ENCODE results near the gene MAP1LC3C.
"Not testable (repeated sequence)": the region's sequence is repeated elsewhere in the genome, so short reads cannot be mapped to it uniquely, and the experiment has no call there.

Gene MAP1LC3C

DNA sequence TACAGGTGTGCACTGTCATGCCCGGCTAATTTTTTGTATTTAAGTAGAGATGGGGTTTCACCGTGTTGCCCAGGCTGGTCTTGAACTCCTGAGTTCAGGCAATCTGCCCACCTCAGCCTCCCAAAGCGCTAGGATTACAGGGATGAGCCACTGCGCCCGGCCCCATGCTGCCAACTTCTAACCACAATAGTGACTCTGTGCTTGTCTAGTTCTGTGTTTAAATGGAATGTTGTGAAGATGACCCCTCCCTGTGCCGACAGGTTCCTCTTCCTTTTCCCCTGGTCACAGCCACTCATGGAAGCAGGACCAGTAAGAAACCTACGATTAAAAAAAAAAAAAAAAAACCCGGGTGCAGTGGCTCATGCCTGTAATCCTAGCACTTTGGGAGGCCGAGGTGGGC is 4.7 kb downstream of the MAP1LC3C start:
- no peak for DNase-seq (ENCODE audit: low read depth in 1 of 2, low spot score in 1 of 2)

DNA sequence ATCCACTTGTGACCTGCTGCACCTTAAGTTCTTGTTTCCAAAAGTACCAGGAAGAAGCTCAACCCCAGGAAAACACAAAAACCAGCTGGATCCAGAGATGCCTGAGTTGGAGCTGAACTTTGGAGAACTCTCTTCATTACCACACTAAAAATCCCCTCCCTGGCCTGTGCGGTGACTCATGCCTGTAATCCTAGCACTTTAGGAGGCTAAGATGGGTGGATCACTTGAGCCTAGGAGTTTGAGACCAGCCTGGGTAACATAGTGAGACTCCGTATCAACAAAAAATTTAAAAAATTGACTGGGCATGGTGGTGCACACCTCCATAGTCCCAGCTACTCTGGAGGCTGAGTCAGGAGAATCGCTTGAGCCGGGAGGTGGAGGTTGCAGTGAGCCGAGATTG is 6.2 kb downstream of the MAP1LC3C start:
- no peak for DNase-seq (ENCODE audit: low read depth in 1 of 2, low spot score in 1 of 2)

DNA sequence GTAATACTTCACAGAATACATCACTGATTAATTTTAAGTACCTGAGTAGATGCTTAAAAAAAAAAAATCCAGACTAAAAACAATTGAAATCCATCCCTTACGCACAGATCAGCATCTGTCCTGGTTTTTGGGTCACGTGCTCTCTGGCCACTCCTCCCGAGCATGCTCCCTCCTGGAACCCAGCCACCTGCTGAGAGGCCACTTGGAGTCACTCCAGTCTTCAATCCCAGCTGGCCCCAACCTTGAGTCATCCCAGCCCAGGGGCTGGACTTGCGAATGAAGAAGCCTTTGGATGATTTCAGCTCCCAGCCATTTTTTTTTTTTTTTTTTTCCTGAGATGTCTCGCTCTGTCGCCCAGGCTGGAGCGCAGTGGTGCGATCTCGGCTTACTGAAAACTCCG is 8.9 kb downstream of the MAP1LC3C start:
- DNase-seq (ENCODE audit: low read depth in 1 of 2, low spot score in 1 of 2): no peak

DNA sequence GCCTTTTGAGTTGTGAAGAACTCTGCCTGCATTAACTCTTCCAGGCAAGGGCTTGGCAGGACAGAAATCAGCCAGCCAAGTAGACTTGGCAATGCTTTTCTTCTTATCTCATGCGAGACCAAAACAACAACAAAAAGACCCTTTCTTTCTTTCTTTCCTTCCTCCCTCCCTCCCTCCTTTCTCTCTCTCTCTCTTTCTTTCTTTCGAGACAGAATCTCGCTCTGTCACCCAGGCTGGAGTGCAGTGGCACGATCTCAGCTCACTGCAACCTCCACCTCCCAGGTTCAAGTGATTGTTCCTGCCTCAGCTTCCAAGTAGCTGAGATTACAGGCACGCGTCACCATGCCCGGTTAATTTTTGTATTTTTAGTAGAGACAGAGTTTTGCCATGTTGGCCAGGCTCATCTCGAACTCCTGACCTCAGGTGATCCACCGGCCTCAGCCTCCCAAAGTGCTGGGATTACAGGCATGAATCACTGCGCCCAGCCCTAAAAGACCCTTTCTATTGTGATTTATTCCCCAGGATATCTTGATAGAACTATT is 10.4 kb downstream of the MAP1LC3C start:
- DNase-seq (ENCODE audit: low read depth in 1 of 2, low spot score in 1 of 2): not testable (repeated sequence)

DNA sequence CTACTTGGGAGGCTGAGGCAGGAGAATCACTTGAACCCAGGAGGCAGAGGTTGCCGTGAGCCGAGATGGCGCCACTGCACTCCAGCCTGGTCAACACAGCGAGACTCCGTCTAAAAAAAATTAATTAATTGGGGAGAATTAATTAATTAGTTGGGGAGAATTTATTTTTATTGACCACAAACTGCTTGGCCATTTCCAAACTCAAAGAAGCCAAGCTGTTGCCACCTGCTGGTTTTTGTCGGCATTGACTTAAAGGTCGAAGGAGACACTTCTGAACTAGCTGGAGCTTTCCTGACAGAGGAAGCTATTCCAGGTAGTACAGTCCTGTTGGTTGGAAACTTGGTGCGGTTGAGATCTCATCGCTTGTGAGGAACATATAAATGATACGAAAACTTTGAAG is 13.1 kb downstream of the MAP1LC3C start:
- no peak for DNase-seq (ENCODE audit: low read depth in 1 of 2, low spot score in 1 of 2)

DNA sequence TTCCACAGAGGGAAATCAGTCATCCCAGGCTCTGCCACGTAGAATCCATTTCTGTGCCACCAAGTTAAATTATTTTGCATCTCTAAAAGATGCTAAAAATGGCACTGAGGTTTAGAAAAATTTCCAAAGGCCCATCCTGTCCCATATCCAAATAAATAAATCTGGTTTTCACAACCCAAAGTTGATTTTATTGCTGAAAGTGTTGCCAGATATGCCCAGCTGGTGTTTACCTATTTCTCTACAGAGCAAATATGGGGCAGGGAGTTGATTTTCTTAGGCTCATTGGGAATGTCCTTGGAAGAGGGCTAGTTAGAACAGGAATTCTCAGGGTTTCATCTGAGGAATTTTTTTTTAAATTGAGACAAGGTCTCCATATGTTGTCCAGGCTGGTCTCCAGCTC is 19.0 kb downstream of the MAP1LC3C start:
- DNase-seq (ENCODE audit: low read depth in 1 of 2, low spot score in 1 of 2): no peak

DNA sequence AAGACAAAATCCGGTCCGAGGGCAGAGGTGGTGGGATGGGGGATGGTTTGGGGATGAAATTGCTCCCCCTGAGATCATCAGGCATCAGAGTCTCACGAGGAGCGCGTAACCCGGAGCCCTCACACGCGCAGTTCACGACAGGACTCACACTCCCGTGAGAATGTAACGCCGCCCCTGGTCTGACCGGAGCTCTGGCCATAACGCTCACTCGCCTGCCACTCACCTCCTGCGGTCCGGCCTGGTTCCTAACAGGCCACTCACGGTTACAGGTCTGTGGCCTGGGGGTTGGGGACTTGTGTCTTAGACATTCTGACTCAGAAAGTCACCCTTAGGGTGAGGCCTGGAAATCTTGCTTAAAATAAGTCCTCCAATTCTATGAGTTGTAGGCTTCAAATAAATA is 19.8 kb downstream of the MAP1LC3C start:
- DNase-seq (ENCODE audit: low read depth in 1 of 2, low spot score in 1 of 2): no peak

DNA sequence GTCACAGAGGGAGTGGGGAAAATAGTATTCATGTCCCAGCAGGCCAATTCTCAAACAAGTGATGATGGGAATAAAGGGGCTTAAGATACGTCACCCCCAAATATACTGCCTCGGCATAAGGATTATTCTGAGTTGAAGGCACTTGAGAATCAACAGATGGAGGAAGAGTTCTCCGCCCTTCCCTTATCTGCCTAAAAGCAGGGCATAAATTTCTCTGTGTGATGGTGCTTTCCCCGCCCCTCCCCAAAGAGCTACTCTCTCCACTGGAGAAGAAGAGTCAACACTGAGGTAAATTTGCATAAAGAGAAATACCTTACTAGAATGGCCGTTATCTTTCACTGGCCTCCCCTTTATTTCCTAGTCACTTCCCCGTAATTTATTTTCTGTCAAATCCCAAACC is 22.7 kb downstream of the MAP1LC3C start:
- DNase-seq (ENCODE audit: low read depth in 1 of 2, low spot score in 1 of 2): no peak

DNA sequence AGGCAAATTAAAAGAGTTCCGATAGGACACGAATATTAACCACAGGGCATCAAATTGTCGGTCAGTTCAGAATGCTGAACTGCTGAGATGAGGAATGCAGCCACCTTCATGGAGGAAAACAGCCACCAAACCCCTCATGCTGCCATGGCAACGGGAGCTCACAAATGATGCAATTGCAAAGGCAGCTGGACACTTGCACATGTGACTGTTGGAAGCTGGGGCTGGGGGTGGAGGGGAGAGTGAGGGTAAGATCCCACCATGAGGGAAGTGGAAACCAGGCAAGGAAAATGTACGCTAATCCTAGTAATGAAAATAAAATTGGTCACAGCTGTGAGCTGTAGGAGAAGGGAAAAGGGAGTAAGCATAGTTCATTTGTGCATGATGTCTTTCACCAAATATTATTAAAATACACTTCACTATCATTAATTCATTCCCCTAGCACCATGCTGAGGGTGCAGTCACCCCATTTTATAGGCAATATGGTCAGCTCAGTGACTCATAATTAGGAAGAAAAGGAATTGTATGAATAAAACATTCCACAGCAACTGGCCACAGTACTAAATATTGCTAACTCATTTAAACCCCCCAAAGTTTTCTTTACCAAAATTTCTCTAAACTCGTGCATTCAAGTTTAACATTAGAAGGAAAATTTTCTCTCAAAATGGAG is 26.1 kb downstream of the MAP1LC3C start:
- DNase-seq (ENCODE audit: low read depth in 1 of 2, low spot score in 1 of 2): no peak

DNA sequence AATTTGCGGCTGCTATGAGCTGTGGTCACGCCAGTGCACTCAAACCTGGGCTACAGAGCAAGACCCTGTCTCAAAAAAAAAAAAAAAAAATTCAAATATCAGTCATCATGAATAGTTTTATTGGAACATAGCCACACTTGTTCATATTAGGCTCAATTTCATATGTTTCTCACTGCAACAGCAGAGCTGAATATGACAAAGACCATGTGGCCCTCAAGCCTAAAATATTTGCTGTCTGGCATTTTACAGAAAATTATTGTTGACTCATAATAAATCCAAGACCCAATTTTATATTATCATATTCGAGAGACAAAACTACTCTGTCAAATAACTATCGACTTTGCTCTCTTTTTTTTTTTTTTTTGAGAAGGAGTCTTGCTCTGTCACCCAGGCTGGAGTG is 30.3 kb downstream of the MAP1LC3C start:
- DNase-seq (ENCODE audit: low read depth in 1 of 2, low spot score in 1 of 2): no peak

DNA sequence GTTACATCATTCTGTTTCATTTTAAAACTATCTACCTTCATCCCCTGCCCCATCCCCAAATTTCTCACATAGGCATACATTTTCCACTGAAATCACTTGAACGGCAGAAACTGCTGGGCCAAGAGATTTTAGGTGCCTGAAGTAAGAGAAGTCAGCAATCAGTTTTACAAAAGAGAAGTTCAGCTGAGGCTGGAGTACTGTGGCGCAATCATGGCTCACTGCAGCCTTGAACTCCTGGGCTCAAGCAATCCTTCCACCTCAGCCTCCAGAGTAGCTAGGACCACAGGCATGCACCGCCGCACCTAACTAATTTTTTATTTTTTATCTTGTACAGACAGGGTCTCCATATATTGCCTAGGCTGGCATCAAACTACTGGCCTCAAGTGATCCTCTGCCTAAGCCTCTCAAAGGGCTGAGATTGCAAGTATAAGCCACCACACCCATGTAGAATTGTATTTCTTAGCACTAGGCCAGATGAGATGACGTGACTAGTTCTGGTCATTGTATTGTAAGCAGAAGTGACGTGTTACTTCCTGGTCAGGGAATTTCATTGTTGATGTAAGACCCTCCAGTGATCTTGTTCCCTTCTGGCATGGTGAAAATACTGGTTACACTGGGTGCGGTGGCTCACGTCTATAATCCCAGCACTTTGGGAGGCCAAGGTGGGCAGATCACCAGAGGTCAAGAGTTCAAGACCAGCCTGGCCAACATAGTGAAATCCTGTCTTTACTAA is 34.2 kb downstream of the MAP1LC3C start:
- no peak for DNase-seq (ENCODE audit: low read depth in 1 of 2, low spot score in 1 of 2)

DNA sequence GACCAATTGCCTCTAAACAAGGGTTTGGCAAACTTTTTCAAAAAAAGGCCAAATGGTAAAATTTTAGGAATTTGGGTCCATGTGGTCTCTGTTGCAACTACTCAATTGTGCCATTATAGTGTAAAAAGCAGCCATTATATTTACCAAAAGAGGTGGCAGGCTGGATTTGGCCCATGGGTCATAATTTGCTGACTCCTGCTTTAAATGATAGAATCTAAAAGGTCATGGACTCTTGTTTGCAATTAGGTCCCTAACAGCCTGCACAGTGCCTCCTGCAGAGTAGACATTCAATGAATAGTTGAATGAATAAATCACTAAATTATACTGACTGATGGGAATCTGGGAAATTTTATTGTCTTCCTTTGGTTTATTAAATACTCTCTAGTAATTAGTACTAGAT is 35.2 kb downstream of the MAP1LC3C start:
- DNase-seq (ENCODE audit: low read depth in 1 of 2, low spot score in 1 of 2): no peak

DNA sequence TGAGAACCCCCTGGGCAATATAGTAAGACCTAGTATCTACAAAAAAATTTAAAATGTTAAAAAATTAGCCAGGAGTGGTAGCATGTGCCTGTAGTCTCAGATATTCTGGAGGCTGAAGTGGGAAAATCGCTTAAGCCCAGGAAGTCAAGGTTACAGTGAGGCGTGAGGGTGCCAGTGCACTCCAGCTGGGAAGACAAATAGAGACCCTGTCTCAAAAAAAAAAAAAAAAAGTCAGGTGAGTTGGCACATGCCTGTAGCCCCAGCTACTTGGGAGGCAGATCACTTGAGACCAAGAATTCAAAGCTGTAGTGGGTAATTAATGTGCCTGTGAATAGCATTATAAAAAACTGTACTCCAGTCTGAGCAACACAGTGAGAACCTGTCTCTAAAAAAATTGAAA is 36.7 kb downstream of the MAP1LC3C start:
- DNase-seq (ENCODE audit: low read depth in 1 of 2, low spot score in 1 of 2): no peak

DNA sequence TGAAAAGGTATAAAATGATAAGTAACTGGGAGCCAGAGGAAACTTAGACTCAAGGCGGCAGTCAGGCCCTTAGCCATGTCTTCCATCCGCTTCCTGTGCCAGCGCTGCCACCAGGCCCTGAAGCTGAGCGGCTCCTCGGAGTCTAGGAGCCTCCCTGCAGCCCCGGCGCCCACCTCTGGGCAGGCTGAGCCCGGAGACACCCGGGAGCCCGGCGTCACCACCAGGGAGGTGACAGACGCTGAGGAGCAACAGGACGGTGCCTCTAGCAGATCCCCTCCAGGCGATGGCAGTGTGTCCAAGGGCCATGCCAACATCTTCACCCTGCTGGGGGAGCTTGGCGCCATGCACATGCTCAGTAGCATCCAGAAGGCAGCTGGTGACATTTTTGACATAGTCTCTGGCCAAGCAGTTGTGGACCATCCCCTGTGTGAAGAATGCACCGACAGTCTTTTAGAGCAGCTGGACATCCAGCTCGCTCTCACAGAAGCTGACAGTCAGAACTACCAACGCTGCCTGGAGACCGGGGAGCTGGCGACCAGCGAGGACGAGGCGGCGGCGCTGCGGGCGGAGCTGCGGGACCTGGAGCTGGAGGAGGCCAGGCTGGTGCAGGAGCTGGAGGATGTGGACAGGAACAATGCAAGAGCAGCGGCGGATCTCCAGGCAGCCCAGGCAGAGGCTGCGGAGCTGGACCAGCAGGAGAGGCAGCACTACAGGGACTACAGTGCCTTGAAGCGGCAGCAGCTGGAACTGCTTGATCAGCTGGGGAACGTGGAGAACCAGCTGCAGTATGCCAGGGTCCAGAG is 41.0 kb downstream of the MAP1LC3C start, which contains the start of gene BECN2:
BECN2 (plus strand) TSS at position 76 of the 803 bp plus-strand sequence; CDS start at position 76, 0 bp downstream.
- DNase-seq (ENCODE audit: low read depth in 1 of 2, low spot score in 1 of 2): no peak

DNA sequence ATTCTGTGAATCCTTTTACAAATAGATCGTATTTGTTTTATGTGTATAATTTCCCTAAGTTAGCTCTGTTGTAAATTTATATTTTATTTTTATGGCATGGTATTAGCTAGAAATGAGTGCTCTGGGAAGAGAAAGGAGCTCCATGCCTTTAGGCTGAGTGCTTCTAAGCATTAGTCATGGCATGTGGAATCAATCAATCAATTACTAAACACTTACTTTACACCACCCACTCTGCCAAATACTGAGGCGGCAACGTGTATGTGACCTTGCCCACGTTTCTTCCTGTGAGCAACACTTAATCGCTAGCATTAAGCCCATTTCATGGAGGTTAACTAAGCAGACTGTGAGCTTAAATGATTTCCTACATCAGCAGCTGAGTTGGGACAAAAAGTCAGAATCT is 48.5 kb downstream of the MAP1LC3C start:
- DNase-seq (ENCODE audit: low read depth in 1 of 2, low spot score in 1 of 2): no peak

DNA sequence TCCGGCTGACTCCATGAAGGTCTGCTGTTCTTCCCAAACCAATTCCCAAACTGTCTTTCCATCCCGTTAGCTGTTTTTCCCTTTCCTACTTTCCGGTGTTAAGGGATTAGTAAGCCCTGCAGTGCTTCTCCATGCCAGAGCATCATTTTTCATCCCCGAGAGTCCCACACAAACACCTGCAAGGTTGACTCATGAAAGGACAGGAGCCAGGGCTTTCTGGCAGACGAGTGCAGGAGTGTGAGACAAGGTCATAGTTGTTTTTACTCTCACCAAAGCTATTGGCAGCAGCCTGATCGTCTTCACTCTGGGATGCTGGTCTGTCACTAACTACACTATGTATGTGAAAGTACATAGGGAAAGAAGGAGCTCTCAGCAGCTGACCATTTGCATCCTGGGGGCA is 51.5 kb downstream of the MAP1LC3C start:
- no peak for DNase-seq (ENCODE audit: low read depth in 1 of 2, low spot score in 1 of 2)
